HPDE6-E6E7 (cell line): ENCODE data around the gene PARVB.

Experiments used
- DNase-seq: peaks from one replicate; pipeline ENCODE4 v3.0.0; 2011; ENCODE audit warnings: missing footprints; ENCODE audit errors: extremely low spot score

Gene PARVB

DNA sequence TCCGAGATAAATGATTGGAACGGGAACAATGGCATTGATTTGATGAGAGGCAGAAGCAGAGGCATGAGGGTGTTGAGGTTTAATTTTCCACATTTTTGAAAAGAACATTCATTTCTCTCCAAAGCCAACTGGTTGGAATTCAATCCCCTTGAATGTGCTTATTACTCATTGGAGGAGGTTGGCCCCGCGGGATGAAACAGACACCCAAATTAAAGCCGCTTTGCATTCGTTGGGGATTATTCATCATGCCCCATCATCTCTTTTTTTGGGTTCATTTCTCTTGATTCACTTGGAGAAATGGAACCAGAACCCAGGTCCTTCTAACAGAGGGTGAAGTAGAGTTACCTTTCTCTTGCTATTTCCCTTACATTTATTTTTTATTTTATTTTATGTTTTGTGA, 109.1 kb downstream of the PARVB start:
- no peak for DNase-seq

DNA sequence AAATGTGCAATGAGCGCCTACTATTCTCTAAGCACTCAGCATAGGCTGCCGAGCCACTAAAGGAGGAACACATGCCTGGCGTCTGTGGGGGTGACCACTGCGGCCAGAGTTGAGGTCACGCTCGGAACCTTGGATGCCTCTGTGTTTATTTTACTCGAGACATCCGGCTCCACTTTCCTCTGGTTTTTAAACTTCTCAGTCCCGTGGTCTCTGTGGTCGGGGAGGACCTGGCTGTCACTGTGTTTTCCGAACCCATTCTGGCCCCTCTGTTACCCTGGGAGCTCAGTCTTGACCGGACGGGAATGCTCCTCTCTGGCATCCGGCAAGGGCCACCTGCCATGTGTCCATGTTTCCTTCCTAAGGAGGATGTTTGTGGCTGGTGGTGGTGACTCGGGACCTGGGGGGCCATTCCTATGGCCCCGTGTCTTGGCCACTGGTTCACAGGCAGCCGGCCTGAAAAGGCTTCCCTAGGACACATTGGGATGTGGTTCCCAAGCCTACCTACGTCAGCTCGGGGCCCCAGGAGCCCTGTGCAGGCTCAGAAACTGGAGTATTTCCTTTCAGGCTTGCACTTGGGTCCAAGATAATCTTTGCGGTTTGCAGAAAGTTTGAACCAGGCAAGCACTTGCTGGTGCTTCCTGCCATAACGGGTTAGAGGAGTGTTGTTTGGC, 109.9 kb downstream of the PARVB start:
- no peak for DNase-seq

DNA sequence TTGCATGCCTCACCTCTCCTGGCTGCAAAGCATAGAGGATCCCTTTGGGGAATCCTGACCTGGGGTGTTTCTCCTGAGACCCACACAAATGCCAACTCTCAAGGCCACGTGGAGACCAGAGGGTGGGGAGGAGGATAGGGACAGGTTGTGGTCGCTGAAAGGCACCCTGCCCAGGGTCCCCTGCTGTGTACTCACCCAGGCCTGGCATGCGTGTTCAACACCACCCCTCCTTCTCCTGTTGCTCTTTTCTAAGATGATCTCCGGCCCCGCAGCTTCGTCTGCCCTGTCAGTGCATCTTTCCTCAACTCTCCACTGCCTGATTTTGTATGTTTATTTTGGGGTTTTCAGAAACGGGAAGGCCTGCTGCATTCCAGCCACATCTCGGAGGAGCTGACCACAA, 112.0 kb downstream of the PARVB start:
- DNase-seq, result no peak

DNA sequence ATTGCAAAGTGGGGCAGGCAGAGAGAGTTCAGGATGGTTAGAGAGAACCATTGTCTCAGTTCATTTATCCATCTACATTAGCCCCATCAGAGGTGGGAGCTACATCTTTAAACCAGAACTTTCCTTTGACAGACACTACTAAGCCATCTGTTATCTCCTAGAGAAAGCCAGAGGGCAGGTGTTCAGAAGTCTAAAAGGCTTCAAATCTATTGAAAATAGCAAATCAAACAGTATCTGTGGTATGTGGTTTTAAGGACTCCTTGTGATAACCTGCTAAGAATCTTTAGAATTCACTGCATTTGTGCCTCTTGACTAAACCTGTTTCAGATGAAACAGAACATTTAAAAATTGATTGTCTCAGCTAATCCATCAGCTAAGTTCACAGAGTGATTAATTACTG, 112.7 kb downstream of the PARVB start:
- DNase-seq, result no peak

DNA sequence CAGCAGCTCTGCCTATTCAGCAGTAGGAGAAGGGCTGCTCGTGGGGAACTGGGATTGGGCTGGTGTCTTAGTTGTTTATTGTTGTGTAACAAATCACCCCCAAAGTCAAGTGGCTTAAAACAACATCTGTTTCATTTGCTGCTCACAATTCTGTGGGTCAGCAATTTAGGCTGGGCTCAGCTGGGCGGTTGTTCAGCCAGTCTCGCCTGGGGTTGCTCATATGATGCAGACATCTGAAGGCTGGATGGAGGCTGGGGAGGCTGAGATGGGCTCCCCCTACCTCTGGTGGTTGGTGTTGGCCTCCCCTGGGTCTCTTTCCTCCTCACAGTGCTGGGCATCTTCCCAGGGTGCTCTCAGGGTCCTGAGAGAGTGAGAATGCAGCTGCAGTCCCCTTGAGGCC, 113.3 kb downstream of the PARVB start:
- no peak for DNase-seq

DNA sequence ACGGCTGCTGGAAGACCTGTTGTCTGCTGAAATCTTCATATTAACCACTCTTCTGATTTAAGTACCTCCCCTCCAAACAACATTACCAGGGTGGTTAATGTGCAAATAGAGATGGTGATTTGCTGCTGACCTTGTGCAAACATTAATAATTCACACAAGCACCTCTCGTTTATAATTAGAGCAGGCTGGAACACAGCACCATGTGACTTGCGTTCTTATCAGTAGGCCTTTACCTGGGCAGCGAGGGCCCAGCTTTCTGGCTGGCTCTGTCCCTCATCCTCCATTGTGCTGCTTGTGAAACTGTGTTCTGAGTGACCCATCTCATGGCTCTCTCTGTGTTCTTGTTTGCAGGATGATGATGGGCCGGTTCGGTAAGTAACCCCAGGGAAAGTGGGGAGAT, 115.7 kb downstream of the PARVB start:
- no peak for DNase-seq

DNA sequence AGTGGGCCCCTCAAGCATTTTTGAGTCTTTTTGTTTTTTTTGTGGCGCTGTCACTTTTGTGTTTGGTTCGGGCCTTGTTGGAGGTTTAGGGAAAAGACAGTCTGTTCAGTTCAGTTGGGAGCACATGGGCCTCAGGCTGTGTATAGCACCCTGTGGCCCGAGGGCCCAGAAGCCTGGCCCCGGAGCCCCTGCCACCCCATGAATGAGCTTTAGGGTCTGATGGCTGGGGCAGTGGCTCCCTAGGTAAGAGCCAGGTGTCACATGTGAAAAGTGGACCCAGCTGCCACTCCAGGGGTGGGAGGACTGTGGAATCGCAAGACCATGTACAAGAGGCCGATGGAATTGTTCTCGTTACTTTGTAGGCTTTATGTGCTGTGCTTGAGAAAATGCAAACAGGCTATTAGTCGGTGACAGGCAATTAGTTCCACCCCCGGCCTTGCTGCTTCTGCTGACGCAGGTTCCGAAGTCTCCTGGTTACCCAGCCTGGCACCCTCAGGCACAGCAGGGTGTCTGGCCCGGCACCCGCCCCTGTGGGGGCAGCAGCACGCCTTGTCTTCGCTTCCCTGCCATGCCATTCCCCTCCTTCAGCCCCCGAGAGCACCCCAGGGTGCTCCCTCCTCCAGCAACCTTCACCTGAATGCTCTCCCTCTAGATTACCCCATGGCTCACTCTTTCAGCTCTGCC, 118.5 kb downstream of the PARVB start:
- no peak for DNase-seq

DNA sequence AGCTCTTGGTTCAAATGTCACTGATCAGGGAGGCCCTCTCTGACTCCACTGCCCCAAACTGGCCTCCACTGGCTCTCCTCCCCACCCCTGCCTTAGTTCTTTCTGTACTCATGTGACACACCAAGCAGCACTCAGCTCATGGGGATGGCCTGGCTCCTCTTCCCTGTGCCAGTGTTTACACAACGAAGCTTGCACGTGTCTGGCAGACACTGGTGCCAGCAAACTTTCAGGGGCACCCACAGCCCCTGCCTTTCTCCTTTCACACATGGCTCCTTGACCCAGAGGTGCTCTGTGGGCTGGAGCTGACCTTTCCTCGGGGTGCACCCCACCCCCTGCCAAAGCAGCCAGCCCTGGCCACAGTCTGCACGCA, 119.0 kb downstream of the PARVB start:
- no peak for DNase-seq

DNA sequence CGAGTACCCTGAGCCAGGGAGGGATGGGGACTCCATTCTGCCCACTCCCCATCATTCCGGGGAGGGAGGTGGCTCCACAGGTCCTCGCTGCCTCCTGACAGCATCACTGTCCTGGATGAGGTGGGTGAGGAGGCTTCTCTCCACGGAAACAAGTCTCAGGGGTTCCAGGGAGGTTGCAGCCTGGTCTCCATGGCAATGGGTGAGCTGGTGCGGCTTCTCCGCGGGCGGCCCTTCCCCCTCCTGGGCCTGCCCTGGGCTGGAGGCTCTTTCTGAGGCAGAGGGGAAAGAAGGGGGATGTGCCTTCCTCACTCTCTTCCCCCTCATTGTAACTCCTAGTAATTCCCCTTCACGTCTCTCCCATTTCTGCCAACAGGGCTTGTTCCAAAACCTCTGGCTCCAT, 119.5 kb downstream of the PARVB start:
- no peak for DNase-seq

DNA sequence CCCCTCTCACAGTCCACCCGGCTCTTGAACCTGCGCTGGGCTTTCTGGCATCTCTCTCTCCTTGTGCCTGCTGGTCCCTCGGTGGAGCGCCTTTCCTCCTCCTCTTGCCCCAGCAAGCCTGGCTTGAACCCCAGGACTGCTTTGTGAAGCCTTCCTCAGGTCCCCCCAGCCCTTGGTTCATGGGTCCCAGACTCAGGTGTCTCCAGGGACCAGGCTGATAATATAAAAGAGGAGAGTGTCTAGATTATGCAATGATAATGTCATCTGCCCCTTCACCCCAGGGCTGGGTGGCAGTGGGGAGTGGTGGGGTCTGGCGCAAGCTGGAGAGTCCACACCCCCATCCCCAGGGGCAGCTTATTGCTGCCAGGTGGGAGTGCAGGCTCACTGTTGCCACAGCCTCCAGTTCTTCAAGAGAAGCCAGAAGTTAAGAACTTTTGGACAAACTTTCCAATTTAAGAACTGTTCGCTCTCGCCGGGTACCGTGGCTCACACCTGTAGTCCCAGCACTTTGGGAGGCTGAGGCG, 120.0 kb downstream of the PARVB start:
- no peak for DNase-seq

DNA sequence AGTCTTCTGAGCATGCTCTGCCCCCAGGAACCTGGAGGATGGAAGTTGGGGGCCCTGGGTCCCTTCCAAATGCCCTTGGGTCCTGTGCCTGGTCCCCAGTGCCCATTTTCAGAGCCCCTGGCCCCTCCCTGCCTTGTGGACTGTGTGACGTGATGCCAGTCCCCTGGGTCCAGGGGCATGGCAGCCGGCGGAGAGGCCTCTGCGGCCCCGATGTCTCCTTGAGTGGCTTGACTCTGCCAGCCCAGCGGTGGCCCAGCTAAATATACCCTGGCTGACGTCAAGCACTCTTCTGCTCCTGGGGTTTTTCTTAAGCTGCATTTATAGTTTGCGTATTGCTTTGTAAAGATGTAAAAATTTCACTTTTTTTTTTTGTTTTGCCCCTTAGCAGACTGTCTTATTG, 121.4 kb downstream of the PARVB start:
- no peak for DNase-seq

DNA sequence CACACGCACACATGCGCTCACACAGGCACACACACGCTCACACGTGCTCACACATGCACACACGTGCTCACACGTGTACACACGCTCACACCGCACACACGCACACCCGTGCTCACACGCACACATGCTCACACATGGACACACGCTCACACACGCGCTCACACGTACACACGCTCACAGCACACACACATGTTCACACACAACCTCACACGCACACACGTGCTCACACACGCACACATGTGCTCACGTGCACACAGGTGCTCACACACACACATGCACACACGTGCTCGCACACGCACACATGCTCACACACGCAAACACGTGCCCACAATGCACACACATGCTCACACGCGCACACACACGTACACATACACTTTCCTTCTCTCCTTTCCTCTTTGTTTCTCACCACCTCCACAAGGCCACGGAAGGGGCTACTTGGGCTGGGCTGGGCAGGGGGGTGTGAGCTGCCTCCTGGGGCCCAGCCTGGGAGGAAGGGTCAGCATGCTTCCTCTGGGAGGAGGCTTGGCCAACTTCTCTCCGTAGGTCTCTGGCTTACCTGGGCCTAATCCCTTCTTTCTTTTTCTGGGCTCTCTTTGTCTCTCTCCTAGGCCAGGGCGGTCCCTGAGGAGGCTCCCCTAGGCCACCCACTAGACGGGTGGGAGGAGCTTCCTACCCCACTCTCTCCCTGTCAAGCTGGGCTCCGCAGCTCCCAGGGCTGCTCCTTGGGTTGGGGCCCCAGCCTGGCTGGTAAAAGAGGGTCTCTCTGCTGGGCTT, 122.2 kb downstream of the PARVB start:
- DNase-seq, result no peak

DNA sequence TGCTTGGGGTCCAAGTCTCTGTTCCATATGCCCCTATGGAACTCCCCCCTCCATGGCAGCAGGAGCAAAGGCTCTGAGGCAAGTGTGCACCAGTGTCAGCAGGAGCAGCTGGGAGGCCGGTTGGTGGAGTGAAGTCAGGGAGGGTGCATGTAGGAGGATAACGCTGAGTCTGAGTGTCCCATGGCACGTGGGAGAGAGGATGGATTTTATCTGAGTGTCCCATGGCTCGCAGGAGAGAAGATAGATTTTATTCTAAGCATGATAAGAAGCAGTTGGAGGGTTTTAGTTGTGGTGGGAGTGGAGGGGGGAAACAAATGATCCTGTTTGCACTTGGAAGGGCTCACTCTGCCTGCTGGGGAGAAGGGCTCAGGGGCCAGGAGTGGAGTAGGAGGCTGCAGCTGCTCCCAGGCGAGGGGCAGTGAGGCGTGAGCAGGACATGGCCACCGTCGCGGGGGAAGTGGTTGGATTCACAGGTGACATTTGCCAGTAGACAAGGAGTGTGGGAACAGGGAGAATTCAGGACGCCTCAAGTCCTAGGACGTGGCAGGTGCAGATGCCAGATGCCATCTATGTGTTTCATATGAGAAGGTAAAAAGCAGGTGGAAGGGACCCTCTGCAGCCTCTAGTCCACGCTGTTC, 123.0 kb downstream of the PARVB start:
- no peak for DNase-seq

DNA sequence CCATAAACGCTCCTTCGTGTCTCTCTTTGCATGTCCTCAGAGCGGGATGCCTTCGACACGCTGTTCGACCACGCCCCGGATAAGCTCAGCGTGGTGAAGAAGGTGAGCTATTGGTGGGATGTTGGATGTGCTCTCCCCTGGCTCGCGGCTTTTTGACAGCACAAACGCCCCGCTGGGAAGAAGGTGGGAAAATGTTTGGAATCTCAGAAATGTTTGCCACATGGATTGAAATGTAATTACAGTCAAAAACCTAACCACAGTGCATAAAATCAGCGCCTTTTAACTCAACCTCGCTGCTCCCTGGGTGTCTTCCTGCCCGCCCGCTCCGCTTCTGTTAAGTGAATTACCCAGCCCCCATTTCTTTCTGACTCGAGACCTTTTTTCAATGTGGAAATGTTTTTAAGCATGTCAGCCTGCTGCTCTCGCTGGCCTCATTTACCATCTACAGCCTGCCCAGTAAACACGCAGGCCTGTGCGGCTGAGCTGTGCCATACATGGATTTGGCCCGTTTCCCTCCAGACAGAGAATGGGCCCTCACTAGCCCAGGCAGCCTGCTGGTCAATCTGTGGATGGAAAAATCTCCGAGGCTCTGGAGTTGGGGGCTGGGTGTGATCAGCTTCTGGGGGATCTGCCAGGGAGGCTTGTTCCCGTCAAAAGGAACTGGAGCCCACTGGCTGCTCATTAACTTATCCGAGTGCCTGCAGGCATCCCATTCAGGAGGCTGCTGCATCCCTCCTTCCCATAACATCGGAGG, 123.9 kb downstream of the PARVB start:
- no peak for DNase-seq

DNA sequence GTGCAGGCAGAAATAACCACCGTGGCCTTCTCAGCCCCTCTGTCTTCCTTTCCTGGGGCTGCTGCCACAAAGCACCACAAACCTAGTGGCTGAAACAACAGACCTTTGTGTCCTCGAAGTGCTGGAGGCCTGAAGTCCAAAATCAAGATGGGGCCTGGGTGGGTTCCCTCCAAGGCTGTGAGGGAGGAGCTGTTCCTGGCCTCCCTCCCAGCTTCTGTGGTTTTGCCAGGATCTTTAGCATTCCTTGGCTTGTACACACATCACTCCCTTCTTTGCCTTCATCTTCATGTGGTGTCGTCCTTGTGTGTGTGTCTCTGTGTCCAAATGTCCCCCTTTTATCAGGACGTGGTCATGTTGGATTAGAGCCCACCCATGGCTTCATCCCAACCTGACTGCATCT, 127.6 kb downstream of the PARVB start:
- no peak for DNase-seq

DNA sequence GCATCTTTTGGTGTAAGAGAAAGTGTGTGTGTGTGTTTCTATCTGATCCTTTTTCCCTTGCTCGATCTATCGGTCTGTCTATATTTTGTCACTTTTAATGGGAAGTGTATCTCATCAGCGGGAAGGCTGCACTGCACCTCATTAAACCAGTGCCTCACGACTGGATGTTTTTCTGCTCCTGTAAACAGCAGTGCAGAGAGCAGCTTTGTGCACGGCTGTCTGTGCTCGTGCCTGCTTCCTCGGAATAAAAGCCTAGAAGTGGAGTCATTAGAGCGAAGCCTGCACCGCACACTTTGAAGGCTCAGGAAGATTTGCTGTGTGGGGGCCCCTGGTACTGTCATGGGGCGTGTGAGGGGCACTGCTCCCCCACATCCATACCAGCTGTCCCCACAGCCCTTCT, 129.6 kb downstream of the PARVB start:
- DNase-seq, result no peak

DNA sequence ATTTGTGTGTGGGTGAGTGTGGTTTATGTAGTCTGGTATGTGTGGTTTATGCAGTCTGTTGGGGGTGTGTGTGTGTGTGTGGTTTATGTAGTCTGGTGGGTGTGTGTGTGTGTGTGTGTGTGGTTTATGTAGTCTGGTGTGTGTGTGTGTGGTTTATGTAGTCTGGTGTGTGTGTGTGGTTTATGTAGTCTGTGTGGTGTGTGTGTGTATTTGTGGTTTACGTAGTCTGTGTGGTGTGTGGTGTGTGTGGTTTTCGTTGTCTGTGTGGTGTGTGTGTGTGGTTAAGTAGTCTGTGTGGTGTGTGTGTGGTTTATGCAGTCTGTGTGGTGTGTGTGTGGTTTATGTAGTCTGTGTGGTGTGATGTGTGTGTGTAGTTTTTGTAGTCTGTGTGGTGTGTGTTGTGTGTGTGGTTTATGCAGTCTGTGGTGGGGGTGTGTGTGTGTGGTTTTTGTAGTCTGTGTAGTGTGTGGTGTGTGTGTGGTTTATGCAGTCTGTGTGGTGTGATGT, 130.4 kb downstream of the PARVB start:
- no peak for DNase-seq

DNA sequence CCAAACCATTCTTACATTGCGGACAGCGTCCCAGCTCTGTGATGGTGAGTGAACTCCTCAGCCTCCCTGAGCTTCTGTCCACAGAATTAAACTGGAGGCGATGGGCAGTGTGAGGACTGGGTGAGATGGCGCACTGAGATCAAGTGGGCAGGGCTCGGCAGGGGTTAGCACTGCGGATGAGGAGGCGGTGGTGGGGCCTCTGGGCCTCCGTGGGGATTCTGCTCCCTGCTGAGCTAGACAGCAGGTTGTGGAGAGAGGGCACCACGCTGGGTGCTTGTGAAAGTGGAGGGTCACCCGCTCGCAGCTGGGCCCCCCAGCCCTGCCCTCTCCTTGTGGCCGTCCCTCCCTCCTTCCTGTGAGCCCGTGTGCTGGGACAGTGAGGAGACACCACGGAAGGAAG, 131.0 kb downstream of the PARVB start:
- DNase-seq, result no peak

DNA sequence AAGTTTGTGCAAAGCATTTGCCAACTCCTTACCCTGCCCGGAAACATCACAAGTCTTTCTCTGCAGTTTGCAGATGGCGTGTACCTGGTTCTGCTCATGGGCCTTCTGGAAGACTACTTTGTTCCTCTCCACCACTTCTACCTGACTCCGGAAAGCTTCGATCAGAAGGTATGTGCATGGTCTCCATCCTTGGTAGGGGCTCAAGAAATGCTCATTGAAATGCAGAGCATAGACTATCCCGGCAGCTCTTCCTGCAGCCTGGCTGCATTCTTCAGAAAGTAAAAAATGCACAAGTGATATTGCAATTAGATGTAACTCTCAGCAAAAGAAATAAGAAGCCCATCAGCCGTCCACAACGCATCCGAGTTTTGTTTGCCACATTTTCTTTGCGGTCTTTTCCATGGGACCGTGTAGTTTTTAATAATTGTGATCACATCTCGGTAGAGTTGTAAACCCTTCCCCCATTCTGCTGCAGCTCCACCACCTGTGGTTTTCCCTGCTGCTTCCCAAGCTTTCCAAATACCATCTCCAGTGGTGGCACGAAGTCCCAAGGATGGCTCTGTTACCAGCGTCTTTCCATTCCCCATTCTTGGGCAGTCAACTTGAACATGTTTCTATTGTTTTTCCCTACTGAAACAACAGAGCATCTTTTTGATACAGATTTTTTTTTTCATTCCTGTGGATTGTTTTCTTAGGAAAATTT, 134.0 kb downstream of the PARVB start:
- no peak for DNase-seq

DNA sequence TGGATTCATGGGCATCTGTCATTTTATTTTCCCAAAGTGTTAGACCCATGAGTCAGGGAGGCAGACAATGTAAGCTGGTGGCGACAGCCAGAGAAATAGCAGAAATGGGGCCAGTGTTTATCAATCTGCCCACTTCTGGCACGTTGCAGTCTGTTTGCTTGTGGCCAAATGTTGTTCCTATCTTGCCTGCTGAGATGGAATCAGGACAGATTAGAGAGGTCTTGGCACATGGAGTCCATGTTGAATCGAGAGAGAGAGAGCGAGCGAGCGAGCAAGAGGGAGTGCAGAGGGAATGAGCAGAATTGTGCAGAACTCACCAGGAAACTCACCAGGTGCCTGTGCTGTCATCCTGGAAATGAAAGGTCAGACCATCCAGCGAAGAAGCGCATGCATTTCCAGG, 134.7 kb downstream of the PARVB start:
- DNase-seq, result no peak

DNA sequence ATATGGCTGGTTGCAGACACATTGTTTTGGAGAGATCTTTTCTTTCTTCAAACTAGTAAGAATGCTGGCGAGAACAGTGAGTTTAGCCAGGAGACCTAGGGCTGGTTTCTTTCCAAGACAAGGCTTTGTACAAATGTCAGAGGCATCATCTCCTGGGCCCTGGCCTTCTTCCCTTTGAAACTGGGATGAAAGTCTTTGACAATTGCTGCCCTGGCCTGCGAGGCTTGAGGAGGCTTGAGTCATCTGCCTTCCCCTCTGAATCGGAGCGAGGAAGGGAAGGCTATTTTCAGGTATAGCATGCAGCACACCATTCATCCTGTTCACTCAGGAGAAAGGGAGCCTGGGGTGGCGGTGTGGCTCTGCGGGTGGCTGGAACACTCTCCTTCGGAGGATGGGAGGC, 135.1 kb downstream of the PARVB start:
- no peak for DNase-seq
